ENCODE measurements around the gene HSD17B1.
"Not testable (repeated sequence)": the region's sequence is repeated elsewhere in the genome, so short reads cannot be mapped to it uniquely, and the experiment has no call there.

Gene HSD17B1

GRCh38 chr17:42554250-42555121 lies 1.8 kb downstream of the HSD17B1 start:
- peak overlapping the region; percentile 86 for H3K4me3 ChIP-seq (ENCODE audit: low read length)
- H2AFZ ChIP-seq (ENCODE audit: low read length) = peak overlapping the region; percentile 76
- H3K27ac ChIP-seq (ENCODE audit: low read length) = peak overlapping the region; percentile 6; the same call in 1 of the 2 replicates
- no peak for TF ChIP-seq EZH2 (optimal IDR thresholded peaks at IDR 0.05; ENCODE audit: low read depth, low read length)
- no peak for TF ChIP-seq EZH2phosphoT487 (IDR thresholded peaks at IDR 0.05; ENCODE audit: low read length)
- TF ChIP-seq CTCF (IDR thresholded peaks at IDR 0.05; ENCODE audit: low read length) = no peak
- no peaks in the 10 kb centered on the region for H3K4me1 ChIP-seq (ENCODE audit: low read length)
- H3K9ac ChIP-seq (ENCODE audit: low read length) = peak overlapping the region; percentile 66
- H3K27me3 ChIP-seq (replicated peaks; ENCODE audit: insufficient read depth, low read length) = no peaks in the 10 kb centered on the region
- peak; percentile 79 for DNase-seq
- no peaks in the 10 kb centered on the region for H3K36me3 ChIP-seq (replicated peaks; ENCODE audit: insufficient read depth, low read length)
- H3F3A ChIP-seq (ENCODE audit: insufficient read depth, low read length) = no peaks in the 10 kb centered on the region
- no peaks in the 10 kb centered on the region for H3K9me3 ChIP-seq (replicated peaks; ENCODE audit: insufficient read depth, low read length)
- H3K4me2 ChIP-seq (ENCODE audit: low read depth, low read length) = peak overlapping the region; percentile 83
- H3K9me2 ChIP-seq (replicated peaks; ENCODE audit: insufficient read depth, low read length) = no peaks in the 10 kb centered on the region
- H4K20me1 ChIP-seq (ENCODE audit: insufficient read depth, low read length) = no peaks in the 10 kb centered on the region
- H3K79me2 ChIP-seq (ENCODE audit: low read length) = peaks cover 10% of the 10 kb centered on the region

- H3K27ac ChIP-seq (ENCODE audit: low read length) = peak overlapping the region; percentile 6; the same call in 1 of the 2 replicates
These were observed 2.4 kb downstream of the HSD17B1 start for GRCh38 chr17:42555122-42555622.

GRCh38 chr17:42555961-42556617 lies 3.4 kb downstream of the HSD17B1 start:
- not testable (repeated sequence) for H3K4me2 ChIP-seq (ENCODE audit: low read depth, low read length); H3K4me3 ChIP-seq (ENCODE audit: low read length); H3K4me1 ChIP-seq (ENCODE audit: low read length); H3K9me3 ChIP-seq (replicated peaks; ENCODE audit: insufficient read depth, low read length); H3K9ac ChIP-seq (ENCODE audit: low read length); H2AFZ ChIP-seq (ENCODE audit: low read length); H3K36me3 ChIP-seq (replicated peaks; ENCODE audit: insufficient read depth, low read length); H3K27me3 ChIP-seq (replicated peaks; ENCODE audit: insufficient read depth, low read length); DNase-seq; H3K9me2 ChIP-seq (replicated peaks; ENCODE audit: insufficient read depth, low read length); H3K27ac ChIP-seq (ENCODE audit: low read length); H3K79me2 ChIP-seq (ENCODE audit: low read length); H3F3A ChIP-seq (ENCODE audit: insufficient read depth, low read length); H4K20me1 ChIP-seq (ENCODE audit: insufficient read depth, low read length)

More at GRCh38 chr17:42555122-42555622, 2.4 kb downstream of the HSD17B1 start:
- Histone ChIP-seq H3K9me3 (replicated peaks; ENCODE audit: insufficient read depth, low read length) (no peaks in the 10 kb centered on the region), H3K4me2 (ENCODE audit: low read depth, low read length) (peak overlapping the region; percentile 83; the same call in 1 of the 2 replicates), H3K9ac (ENCODE audit: low read length) (peak overlapping the region; percentile 66), H3K27me3 (replicated peaks; ENCODE audit: insufficient read depth, low read length) (no peaks in the 10 kb centered on the region), H3K36me3 (replicated peaks; ENCODE audit: insufficient read depth, low read length) (no peaks in the 10 kb centered on the region), H2AFZ (ENCODE audit: low read length) (peak overlapping the region; percentile 76), H3K4me3 (ENCODE audit: low read length) (peak overlapping the region; percentile 86), H3F3A (ENCODE audit: insufficient read depth, low read length) (peaks cover under 1% of the 10 kb centered on the region; the same call in 1 of the 2 replicates), H3K79me2 (ENCODE audit: low read length) (peaks cover 10% of the 10 kb centered on the region), H3K9me2 (replicated peaks; ENCODE audit: insufficient read depth, low read length) (no peaks in the 10 kb centered on the region), H4K20me1 (ENCODE audit: insufficient read depth, low read length) (no peaks in the 10 kb centered on the region), H3K4me1 (ENCODE audit: low read length) (no peaks in the 10 kb centered on the region)
- no peak for DNase-seq
- TF ChIP-seq EZH2 (optimal IDR thresholded peaks at IDR 0.05; ENCODE audit: low read depth, low read length) = no peak
- TF ChIP-seq EZH2phosphoT487 (IDR thresholded peaks at IDR 0.05; ENCODE audit: low read length) = no peak
- no peak for TF ChIP-seq CTCF (IDR thresholded peaks at IDR 0.05; ENCODE audit: low read length)
